Jurkat, Clone E6-1 (cell line): ENCODE measurements around the gene ORM1.

Experiments used
- DNase-seq: peaks from one replicate; pipeline ENCODE4 v3.0.0-alpha.2; 2011; ENCODE audit warnings: low read depth, low spot score
- H3K4me3 ChIP-seq: 2 replicates; pipeline ENCODE4 v1.5.1; 2011; ENCODE audit warnings: mild to moderate bottlenecking, low read length, control low read depth, moderate library complexity

ORM1 gene

DNA sequence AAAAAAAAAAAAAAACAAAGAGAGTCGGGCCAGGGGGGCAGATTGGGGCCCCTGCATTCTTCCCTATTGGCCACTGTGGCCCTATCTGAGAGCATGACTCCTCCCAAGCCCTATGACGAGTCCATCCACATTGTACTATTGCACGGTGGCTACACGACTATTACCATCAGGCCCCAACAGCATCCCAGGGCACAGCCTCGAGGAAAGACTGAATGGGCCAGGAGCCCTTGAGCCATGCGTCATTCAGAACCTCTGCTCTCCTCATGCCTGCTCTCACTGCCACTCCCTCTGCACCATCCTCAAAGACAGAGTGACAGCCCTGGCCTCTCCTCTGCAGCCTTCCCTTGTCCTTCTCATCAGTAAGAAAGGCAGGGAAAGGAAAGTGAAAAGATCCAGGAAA, 20.2 kb upstream of the ORM1 start:
- H3K4me3 ChIP-seq = no peak overlapping the region
- DNase-seq = no peak

DNA sequence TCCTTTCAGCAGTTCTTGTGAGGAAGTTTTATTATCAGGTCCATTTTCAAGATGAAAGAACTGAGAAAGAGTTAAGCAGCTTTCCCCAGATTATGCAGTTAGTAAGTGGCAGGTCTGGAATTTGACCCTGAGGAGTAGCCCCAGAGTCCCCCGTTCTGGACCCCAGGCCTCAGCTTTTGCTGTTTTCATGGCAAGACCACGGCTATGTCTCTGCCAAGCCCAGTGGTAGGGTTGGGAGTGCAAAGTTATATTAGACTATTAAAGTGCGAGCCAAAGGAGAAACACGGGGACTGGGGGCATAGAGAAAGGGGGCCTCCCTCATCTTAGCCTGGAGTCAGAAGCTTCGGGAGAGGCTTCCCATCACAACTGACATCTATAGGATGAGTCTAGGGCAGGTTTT, 19.3 kb upstream of the ORM1 start:
- H3K4me3 ChIP-seq = no peak overlapping the region
- DNase-seq = no peak

DNA sequence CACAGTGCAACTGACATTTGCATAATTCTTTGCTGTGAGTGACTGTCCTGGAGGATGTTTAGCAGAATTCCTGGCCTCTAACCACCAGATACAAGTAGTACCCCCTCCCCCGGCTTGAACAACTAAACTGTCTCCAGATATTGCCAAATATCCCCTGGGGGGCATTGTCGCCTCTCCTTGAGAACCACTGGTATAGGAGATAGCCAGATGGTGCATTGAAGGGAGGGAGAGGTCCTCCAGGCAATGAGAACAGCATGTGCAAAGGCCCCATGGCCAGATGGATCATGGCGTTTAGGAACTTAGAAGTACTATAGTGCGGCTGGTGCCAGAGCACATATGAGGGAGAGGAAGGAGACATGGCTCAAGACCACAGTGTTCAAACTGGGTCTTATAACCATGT, 18.9 kb upstream of the ORM1 start:
- H3K4me3 ChIP-seq = no peak overlapping the region
- DNase-seq = no peak

DNA sequence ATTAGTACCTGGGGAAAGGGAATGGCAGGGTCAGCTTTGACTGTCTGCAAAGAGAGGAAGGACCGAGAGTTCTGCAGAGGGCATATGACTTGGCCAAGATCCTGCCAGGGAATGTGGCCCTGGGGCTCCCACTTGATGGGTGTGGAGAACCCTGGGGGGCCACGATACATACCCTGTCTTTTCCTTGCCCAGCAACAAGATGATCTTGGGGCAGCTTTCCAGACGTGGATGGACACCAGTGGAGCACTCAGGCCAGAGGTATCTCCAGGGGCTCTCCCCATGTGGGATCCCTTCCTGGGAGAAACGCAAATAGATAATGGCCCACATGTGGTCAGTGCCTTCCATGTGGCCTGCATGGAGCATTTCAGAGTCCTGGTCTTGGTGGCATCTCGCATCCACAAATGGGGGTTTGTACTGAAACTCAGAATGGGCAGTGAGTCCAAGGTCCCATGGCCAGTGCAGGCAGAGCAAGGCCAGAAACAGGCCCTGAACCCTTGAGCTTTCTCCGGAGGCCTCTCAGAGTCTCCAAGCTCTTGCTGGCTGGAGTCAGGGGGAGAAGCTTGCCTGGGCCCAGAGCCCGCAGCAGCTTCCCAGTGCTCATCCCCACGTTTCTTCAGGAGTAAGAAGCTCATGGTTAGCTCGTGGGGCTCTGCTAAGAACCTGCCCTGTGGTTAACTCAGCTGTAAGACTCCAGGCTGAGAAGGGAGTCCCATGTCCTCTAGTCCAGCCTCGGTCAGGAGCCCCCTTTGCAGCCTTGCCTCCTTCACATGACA, 18.3 kb upstream of the ORM1 start:
- DNase-seq = no peak
- no peak overlapping the region for H3K4me3 ChIP-seq

DNA sequence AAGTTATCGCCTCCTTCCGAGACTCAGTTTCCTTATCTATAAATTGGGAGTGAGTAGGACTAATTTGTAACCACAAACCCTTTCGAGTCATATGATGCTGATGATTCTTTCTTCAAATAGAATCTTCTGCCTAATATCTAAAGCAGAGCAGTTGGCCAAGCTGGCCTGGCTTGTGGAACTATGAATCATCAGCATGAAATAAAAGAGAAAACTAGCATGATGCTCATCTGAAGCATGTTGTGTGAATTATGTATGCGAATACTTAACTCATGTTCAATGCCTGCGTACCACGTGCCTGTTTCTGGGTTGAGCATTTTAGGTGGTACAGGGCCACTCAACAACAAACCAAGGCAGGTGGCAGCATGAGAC, 15.0 kb upstream of the ORM1 start:
- DNase-seq = no peak

DNA sequence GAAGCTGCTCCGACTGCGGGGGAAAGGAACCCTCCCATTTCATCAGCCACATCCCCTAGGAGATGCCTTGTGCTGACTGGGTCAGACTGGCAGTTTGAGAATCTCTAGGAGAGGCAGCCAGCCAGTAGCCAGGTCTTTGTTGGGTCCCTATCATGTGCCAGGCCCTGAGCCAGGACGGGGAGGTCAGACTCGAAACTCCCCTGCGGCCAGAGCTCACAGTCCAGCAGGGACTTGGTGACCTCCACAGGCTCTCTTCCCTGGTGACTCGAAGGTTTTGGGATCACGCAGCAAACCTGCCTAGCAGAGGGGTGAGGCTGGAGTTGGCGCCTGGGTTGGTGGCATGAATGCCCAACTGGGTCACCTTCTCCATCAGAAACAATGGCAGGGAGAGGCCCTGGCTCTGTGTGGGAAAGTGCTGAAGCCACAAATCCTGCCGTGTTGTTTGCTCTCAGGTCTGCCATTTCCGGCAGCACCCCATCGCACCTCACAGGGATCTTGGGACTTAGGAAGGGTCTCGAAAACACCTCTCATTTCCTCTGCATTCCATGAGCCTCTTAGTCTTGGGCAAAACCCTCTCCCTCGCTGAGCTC, 14.4 kb upstream of the ORM1 start:
- DNase-seq = no peak

More for the DNA sequence above, 15.0 kb upstream of the ORM1 start:
- no peak overlapping the region for H3K4me3 ChIP-seq

DNA sequence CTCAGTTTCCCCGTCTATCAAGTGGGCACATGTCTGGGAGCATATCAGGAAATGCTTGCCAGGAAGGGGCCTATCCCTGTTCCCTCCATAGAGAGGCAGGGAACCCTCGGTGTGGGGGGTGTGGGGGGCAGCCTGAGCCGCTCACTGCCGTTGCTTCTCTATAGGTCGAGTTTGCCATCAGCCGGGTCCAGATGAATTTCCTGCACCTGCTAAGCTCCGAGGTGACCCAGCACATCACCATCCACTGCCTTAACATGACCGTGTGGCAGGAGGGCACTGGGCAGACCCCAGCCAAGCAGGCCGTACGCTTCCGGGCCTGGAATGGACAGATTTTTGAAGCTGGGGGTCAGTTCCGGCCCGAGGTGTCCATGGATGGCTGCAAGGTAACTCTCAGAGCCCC, 13.8 kb upstream of the ORM1 start:
- no peak overlapping the region for H3K4me3 ChIP-seq
- DNase-seq = no peak

More for the DNA sequence above, 14.4 kb upstream of the ORM1 start:
- H3K4me3 ChIP-seq = no peak overlapping the region

DNA sequence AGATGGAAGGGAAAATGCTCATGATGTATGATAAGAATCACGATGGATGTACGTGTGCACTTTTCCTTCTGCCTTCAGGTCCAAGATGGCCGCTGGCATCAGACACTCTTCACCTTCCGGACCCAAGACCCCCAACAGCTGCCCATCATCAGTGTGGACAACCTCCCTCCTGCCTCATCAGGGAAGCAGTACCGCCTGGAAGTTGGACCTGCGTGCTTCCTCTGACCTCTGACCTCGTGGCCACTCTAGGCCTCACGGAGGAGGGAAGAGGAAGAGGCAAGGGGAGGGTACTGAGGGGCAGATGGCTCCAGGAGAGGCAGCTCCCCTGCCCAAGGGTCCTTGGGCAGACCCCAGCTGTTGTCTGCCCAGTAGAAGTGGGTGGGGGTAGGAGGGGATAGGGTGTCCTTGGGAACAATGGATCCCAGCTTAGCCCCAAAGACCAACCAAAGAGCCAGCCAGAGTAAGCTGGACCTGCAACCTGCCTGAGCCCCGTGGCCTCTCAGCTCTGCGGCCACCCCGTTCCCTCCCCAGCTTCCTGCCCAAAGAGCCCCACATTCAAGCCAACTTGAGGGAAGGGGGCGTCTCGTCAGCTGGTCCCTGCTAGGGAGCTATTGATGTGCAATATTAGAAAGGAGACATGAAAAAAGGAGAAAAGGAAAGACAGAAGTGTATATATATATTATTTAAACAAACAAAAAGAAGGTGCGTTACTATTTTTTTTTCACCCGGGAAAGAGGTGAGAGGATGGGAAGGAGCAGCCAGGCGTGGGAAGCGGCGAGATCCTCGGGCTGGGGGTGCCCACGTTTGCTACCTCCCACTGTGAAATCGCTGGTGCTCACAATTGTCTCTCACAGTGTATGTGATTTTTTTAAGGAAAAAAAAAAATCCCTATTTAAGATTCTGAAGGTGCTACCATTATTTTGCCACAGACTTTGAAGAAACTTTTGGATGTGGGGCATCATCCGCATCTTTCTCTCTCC, 12.1 kb upstream of the ORM1 start:
- H3K4me3 ChIP-seq = no peak overlapping the region
- DNase-seq = no peak

DNA sequence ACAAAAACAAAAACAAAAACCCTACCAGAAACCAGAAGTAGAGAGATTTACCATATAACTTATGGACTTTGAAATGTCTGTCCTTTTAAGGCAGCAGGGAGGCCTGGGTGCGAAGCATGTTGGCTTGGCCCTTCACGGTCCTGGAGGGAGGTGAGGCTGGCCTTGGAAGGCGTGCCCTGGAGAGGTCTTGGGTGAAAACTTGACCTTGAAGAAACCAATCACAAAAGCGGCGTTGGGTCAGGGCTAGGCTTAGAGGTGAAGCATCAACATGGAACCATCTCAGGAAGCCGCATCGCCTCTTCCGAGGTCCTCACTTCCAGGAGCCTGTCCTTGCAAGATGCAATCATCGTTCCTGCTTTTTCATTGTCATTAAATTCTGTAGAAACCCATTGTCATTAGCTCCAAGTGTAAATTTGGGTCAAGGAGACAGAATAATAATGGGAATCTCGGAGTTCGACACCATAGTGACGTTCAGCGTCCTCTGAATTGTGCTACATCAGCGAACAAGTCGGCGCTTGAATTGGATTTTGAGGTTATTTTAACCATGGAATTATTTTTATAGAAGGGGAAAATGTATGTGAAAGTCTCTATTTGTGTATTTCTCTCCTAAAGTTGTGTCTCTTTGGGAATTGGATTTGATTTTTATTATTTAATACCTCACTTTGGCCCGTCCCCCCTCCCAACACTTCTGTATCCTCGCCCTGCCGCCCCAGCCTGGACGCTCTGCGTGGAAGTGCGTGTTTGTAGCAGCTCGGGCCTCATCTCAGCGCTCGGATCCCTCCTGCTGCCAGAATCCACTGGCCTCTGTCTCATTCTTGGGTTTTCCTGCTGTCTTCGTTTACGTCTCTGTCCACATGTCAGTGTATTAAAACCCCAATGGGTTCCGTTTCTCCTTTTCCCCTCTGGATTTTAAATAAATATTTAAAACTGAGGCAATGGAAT, 11.1 kb upstream of the ORM1 start:
- no peak for DNase-seq
- no peak overlapping the region for H3K4me3 ChIP-seq

DNA sequence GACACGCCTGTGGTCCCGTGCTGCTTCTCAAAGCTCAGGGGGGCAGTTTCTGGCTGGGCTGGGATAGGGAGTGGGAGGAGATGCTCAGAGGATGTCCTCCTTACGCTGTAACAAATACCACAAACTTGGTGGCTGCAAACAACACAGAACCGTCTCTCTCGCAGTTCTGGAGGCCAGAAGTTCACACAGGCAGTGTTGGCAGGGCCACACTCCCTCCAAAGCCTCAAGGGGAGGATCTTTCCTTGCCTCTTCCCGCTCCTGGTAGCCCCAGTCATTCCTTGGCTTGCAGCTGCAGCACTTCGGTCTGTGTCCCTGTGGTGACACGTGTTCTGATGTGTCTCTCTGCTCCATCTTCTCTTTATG, 10.4 kb upstream of the ORM1 start:
- no peak overlapping the region for H3K4me3 ChIP-seq
- no peak for DNase-seq

DNA sequence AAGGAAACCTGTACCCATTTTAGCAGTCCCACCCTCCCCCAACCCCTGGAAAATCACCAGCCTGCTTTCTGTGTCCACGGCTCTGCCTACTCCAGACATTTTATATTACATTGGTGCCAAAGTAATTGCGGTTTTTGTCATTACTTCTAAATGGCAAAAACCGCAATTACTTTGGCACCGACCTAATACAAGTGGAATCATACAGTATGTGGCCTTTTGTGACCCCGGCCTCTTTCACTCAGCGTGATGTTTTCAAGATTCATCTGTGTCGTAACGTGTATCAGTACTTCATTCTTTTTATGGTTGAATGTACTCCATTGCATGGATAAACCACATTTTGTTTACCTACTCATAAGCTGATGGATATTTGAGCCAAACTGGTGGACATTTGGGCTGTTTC, 9.7 kb upstream of the ORM1 start:
- H3K4me3 ChIP-seq = no peak overlapping the region

DNA sequence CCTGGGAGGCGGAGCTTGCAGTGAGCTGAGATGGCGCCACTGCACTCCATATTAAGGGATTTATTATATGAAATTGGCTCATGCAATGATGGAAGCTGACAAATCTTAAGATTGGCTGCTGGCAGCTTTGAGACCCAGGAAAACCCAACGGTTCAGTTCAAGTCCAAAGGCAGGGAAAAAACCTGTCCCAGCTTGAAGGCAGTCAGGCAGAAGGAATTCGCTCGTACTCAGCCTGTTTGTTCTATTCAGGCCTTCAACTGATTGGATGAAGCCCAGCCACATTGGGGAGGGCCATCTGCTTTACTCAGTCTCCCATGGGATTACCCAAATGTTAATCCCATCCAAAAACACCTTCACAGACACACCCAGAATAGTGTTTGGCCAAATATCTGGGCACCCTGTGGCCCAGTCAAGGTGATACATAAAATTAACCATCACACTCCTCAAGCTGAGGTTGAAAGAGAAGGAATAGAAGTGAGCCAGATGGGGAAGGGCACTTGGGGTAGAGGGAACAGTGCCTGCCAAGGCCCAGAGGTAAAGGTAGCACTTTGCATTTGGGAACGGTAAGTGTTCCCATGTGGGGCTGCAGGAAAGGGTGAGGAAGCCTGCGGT, 8.5 kb upstream of the ORM1 start:
- DNase-seq = no peak

More for the DNA sequence above, 9.7 kb upstream of the ORM1 start:
- no peak for DNase-seq

DNA sequence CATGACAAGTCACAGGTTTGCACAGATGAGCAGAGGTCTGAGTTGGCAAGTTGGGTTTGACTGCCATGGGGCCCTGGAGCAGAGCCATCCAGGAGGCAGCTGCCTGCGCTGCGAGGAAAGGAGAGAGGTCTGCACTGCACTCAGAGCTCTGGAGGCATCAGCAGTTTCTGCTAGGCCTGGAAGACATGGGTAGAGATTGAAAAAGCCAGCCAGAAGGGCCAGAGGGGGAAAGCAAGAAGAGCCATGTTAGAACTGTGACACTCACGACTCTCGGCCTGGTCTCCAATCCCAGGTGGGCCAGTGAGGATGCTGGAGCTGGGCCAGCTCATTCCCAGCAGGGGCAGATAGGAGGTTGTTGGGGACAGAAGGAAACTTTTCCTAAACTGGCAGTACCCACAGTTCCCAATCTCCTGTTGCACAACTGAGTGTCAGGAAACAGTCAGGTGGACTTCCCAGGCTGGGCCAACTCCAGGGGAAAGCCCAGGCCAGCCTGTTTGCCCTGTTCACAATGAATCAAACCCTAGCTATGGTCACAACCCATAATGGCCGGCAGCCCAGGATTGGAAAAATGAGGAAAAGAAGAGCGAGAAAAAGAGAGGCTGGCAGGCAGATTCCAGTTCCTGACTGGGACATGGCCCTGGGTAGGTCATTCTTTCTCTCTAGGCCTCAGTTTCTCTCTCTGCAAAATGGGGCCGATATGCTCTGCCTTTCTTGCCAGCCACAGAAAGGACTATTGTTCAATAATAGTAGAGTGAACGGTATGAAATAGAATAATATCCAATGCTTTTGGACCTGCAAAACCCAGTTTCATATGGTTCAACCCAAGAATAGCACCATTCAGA, 7.8 kb upstream of the ORM1 start:
- H3K4me3 ChIP-seq = no peak overlapping the region
- DNase-seq = no peak

More for the DNA sequence above, 8.5 kb upstream of the ORM1 start:
- no peak overlapping the region for H3K4me3 ChIP-seq

DNA sequence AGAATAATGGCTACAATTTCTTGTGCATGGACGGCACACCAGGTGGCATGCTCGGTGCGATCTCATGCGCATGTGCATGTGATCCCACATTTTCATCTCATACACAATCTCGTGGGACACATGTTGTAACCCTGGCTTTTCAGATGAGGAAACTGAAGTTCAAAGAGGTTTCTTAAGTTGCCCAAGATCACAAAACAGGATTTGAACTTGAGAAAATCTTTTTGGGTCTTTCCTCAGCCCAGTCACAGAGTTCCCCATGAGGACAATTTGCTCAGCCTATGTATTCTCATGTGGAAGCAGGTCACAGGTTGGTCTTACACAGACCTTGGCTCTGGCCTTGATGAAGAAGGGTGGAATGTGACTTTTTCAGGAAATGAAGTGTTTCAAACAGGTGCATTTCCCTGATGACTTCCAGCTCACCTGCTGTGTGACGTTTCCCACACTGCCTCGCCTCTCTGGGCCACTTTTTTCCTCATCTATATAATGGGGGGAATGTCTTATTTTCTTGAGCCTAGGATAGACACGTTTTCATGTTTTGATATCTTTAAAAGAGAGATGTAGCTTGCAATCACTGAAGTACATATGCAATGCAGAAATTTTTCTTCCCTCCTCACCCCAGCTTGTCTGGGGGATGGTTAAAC, 7.1 kb upstream of the ORM1 start:
- H3K4me3 ChIP-seq = no peak overlapping the region
- DNase-seq = no peak

DNA sequence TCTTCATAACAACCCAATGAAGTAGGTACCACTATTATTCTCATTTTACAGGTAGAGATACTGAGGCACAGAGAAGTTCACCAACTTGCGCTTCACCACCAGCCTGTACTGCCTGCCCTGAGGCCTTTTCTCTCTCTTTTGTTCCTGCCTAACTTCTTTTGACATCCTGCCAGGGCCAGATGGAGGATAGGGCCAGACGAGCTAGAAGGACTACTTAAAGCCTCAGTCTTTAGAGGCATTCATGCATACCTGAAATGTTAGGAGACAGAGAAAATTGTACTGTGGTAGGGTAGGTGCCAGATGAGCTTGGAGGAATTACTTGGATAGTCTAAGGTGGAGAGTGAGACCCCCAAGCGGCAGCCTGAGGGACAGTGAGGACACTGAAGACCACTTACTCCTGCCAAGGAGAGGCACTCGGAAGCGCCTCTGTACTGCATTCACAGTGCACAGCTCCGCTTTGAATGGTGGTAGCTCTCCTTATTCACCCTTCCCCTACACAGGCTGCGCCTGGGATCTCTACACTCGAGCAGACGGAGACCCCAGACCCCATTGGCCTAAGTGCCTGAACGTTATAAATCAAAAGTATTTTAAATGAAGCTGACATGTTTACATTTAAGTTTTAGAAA, 6.2 kb upstream of the ORM1 start:
- DNase-seq = no peak
- no peak overlapping the region for H3K4me3 ChIP-seq

DNA sequence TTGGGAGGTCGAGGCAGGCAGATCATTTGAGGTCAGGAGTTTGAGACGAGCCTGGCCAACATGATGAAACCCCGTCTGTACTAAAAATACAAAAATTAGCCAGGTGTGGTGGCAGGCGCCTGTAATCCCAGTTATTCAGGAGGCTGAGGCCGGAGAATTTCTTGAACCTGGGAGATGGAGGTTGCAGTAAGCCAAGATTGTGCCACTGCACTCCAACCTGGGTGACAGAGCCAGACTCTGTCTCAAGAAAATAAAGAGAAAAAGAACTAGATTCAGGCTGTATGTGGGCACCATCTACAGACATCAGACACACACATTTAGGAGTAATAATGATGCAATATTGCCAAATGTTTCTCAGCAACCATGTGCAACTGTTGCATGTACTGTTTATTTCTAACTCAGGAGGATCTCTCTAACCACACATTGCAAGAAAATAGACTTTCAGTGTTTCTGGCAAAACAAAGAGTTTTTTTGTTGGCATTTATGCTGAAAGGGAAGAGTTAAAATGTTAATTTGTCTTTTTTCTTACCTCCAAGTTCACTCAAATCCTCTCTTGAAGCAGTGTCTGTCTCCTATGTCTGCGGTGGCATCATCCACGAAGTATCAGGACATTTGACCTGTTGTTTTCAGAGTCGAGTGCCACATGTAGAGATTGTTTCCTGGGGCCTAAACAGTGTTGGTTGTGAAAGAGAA, 5.1 kb upstream of the ORM1 start:
- H3K4me3 ChIP-seq = no peak overlapping the region
- no peak for DNase-seq
